K562 (cell line): ENCODE data around the gene TRPC4AP. TPM values are rescaled to one million over a fixed set of nuclear protein-coding genes. Genes with fewer than 3 reads are reported as not detected.

Source experiments
- ATAC-seq: fragments of 200-7000 bp; cut with Tn5 transposase; 3 replicates; pipeline ENCODE4 v1.9.1; 2020; ENCODE audit warnings: moderate library complexity
- BruUV-seq: library from RNA; stranded (reverse); fragments of 400-500 nt; replicated peaks from 2 replicates; lab custom pipeline; 2021; lab: Mats Ljungman, UMichigan
- CTCF ChIA-PET: fragments of 300-600 bp; formaldehyde crosslinking; extraction: SDS; loops from one replicate; lab custom pipeline; 2021; ENCODE audit warnings: low intra/inter-chr PET ratio; lab: Yijun Ruan, JAX
- POLR2A ChIA-PET: fragments of 300-600, 350-650 bp; sonication (Branson Sonifier 250); formaldehyde crosslinking; extraction: SDS; loops from one replicate; lab custom pipeline; 2021; ENCODE audit warnings: antibody characterized with exemption, inconsistent platforms; lab: Yijun Ruan, JAX
- DNase-seq, 4 experiments: peaks; one replicate each; pipeline versions ENCODE4 v3.0.0 to v3.0.0-alpha.2; 2011 to 2018; ENCODE audit warnings: low spot score in 3 of 4, mixed read lengths in 3 of 4; ENCODE audit errors: extremely low read depth in 1 of 4
- FAIRE-seq: peaks from 2 replicates; lab custom pipeline; 2011; peaks lifted over from hg19 to GRCh38; lab: Jason Lieb, UNC
- H2AFZ ChIP-seq: 2 replicates; pipeline ENCODE4 v1.6.0; 2011; ENCODE audit warnings: low read depth, low read length, control low read depth, inconsistent platforms
- H3K27ac ChIP-seq: fragments of 200-600 bp; 3 replicates; pipeline ENCODE4 v1.8.0; 2011; ENCODE audit warnings: low read depth, mild to moderate bottlenecking, control low read depth, inconsistent platforms, low read length, moderate library complexity, mixed read lengths; ENCODE audit errors: extremely low read depth
- H3K27me3 ChIP-seq, 2 experiments: fragments of 300-600 bp in 1 of 2; 2 replicates in 1 of 2; 3 replicates in 1 of 2; pipeline versions ENCODE4 v1.6.0 to v1.8.0; 2011; ENCODE audit warnings: inconsistent platforms in 2 of 2, low read length in 2 of 2, mild to moderate bottlenecking in 1 of 2, mixed read lengths in 1 of 2, moderate library complexity in 1 of 2; ENCODE audit not compliant: control insufficient read depth in 2 of 2, insufficient read depth in 2 of 2
- H3K36me3 ChIP-seq: fragments of 300-600 bp; 3 replicates; pipeline ENCODE4 v1.8.0; 2011; ENCODE audit warnings: mild to moderate bottlenecking, low read length, inconsistent platforms; ENCODE audit not compliant: control insufficient read depth, insufficient read depth
- H3K4me1 ChIP-seq, 2 experiments: fragments of 200-600 bp in 1 of 2; replicated peaks in 1 of 2; 2 replicates in 1 of 2; 3 replicates in 1 of 2; pipeline versions ENCODE4 v1.5.1 to v1.8.0; 2011; ENCODE audit warnings: inconsistent platforms in 2 of 2, low read length in 2 of 2, mild to moderate bottlenecking in 1 of 2, mixed read lengths in 1 of 2, moderate library complexity in 1 of 2; ENCODE audit not compliant: control insufficient read depth in 2 of 2, insufficient read depth in 2 of 2
- H3K4me2 ChIP-seq: 2 replicates; pipeline ENCODE4 v1.6.1; 2011; ENCODE audit warnings: low read length, control low read depth, inconsistent platforms, mixed read lengths; ENCODE audit not compliant: insufficient read depth
- H3K4me3 ChIP-seq: fragments of 200-600 bp; sonication (generic), shearing (Covaris generic); 2 replicates; pipeline ENCODE4 v1.5.1; 2016; ENCODE audit warnings: control low read depth, inconsistent platforms
- H3K79me2 ChIP-seq: fragments of 200-600 bp; 3 replicates; pipeline ENCODE4 v1.8.0; 2011; ENCODE audit warnings: low read length, inconsistent platforms; ENCODE audit not compliant: control insufficient read depth, insufficient read depth
- H3K9ac ChIP-seq, 2 experiments: 2 replicates each; pipeline versions ENCODE4 v1.6.0 to v1.6.1; 2011; ENCODE audit warnings: low read depth in 2 of 2, low read length in 2 of 2, control low read depth in 1 of 2, inconsistent platforms in 1 of 2, mild to moderate bottlenecking in 1 of 2, mixed read lengths in 1 of 2; ENCODE audit not compliant: insufficient read depth in 1 of 2
- H3K9me1 ChIP-seq: one replicate; pipeline ENCODE4 v1.6.0; 2011; ENCODE audit warnings: inconsistent platforms, mild to moderate bottlenecking, low read length, moderate library complexity; ENCODE audit not compliant: control insufficient read depth, insufficient read depth
- H3K9me3 ChIP-seq: replicated peaks from 2 replicates; pipeline ENCODE4 v1.5.1; 2011; ENCODE audit warnings: low read depth, low read length, inconsistent platforms; ENCODE audit not compliant: control insufficient read depth, insufficient read depth
- H4K20me1 ChIP-seq: replicated peaks from 2 replicates; pipeline ENCODE4 v1.6.1; 2011; ENCODE audit warnings: low read length, inconsistent platforms, mixed read lengths; ENCODE audit not compliant: control insufficient read depth, insufficient read depth
- BRF1 ChIP-seq: IDR thresholded peaks from 3 replicates; pipeline ENCODE4 v1.6.1; 2011; ENCODE audit warnings: borderline replicate concordance, mild to moderate bottlenecking; ENCODE audit not compliant: insufficient read length; ENCODE audit errors: extremely low read depth
- CEBPB ChIP-seq: fragments of 450-650 bp; IDR thresholded peaks from 2 replicates; pipeline ENCODE4 v1.6.1; 2016; ENCODE audit warnings: missing genetic modification characterization, missing compliant biosample characterization
- CEBPG ChIP-seq, 3 experiments: fragments of 200-800 bp in 1 of 3; sonication (Bioruptor generic) in 1 of 3; sonication (generic) in 1 of 3; formaldehyde crosslinking in 1 of 3; IDR thresholded peaks in 2 of 3; conservative IDR thresholded peaks in 1 of 3; 2 replicates each; pipeline versions ENCODE4 v1.6.1 to v1.8.0; 2016 to 2022; ENCODE audit warnings: missing compliant biosample characterization in 2 of 3, missing genetic modification characterization in 2 of 3, mild to moderate bottlenecking in 1 of 3, missing genetic modification reagents in 1 of 3
- KAT2B ChIP-seq: IDR thresholded peaks from one replicate; pipeline ENCODE4 v1.6.1; 2012; ENCODE audit warnings: low read depth, mild to moderate bottlenecking, control low read depth, inconsistent platforms, low read length, moderate library complexity
- LEF1 ChIP-seq: fragments of 450-650 bp; IDR thresholded peaks from 2 replicates; pipeline ENCODE4 v1.6.1; 2016; ENCODE audit warnings: mild to moderate bottlenecking
- NCOA4 ChIP-seq: fragments of 450-650 bp; IDR thresholded peaks from 2 replicates; pipeline ENCODE4 v1.6.1; 2018; ENCODE audit warnings: mild to moderate bottlenecking; ENCODE audit not compliant: partially characterized antibody
- SRSF3 ChIP-seq: fragments of 200-400 bp; formaldehyde crosslinking; IDR thresholded peaks from 2 replicates; pipeline ENCODE4 v1.6.1; 2016; ENCODE audit warnings: mild to moderate bottlenecking, low read length, moderate library complexity; ENCODE audit not compliant: insufficient read depth
- ZEB2 ChIP-seq: fragments of 450-650 bp; IDR thresholded peaks from 2 replicates; pipeline ENCODE4 v1.6.1; 2016
- WGBS: fragments of 100-300 bp; shearing (Covaris generic); methylation state at CpG from one replicate; pipeline ENCODE4 v1.1.6; 2016; ENCODE audit warnings: low coverage, mixed read lengths; ENCODE audit not compliant: insufficient coverage; ENCODE audit errors: missing lambda C conversion rate; 5-methylcytosine and 5-hydroxymethylcytosine counted together
- in situ Hi-C: fragments of 300-500 bp; cut with MboI; formaldehyde crosslinking; loops from 4 replicates; pipeline ENCODE4 v1.15.0; 2018; ENCODE audit warnings: inconsistent platforms, mixed read lengths
- intact Hi-C: fragments of 100-400 bp; cut with micrococcal nuclease; formaldehyde crosslinking; loops from 2 replicates; pipeline ENCODE4 v1.14.2; 2022
- polyA plus RNA-seq, 8 experiments: library from polyadenylated mRNA; depleted of rRNA in 4 of 8; stranded (reverse) in 5 of 8; unstranded in 3 of 8; fragments of >200 nt; fragmentation: Nextera tagmentation in 2 of 8; fragmentation: Illumina TruSeq in 1 of 8; extraction: Ambion mirVana in 2 of 8; extraction: Trizol in 1 of 8; gene quantifications; 2 replicates each; pipeline versions ENCODE4 v1.2.1 to v1.2.3, GENCODE V29; 2011 to 2014; ENCODE audit warnings: inconsistent platforms in 1 of 8, missing spikeins in 1 of 8
- total RNA-seq, 7 experiments: library from RNA; depleted of rRNA in 6 of 7; stranded (reverse); fragments of >200 nt in 6 of 7; fragmentation: Illumina TruSeq in 2 of 7; extraction: Trizol in 2 of 7; gene quantifications; 2 replicates each; pipeline versions ENCODE4 v1.2.1 to v1.2.3, GENCODE V29; 2011 to 2021; ENCODE audit warnings: low replicate concordance in 1 of 7
- TF ChIP-seq, protein P1 (sequence below): IDR thresholded peaks from 2 replicates; pipeline ENCODE4 v1.6.1; 2011; ENCODE audit warnings: borderline replicate concordance, low read depth, mild to moderate bottlenecking, moderate library complexity, low read length; ENCODE audit not compliant: insufficient read depth, poor library complexity, severe bottlenecking

TRPC4AP gene
- total and polyA plus RNA-seq, 9 of the 15 experiments (the other 6 are each of a cell fraction or from before 2014, with no cell fraction given), result 2.3 to 70.3 (median 33.3) TPM

GRCh38 chr20:35104685-35105295 is 12.2 kb upstream of the TRPC4AP start:
- Histone ChIP-seq H2AFZ (no peak overlapping the region), H3K9ac (no peak overlapping the region), H3K9me3 (no peaks in the 10 kb centered on the region), H3K4me2 (no peak overlapping the region), H3K4me3 (no peak overlapping the region), H3K9me1 (no peaks in the 10 kb centered on the region), H3K27ac (no peak overlapping the region), H3K36me3 (no peaks in the 10 kb centered on the region), H4K20me1 (no peaks in the 10 kb centered on the region), H3K27me3 (no peaks in the 10 kb centered on the region), H3K79me2 (no peaks in the 10 kb centered on the region), H3K4me1 (no peaks in the 10 kb centered on the region)
- BruUV-seq, result no TSS peak
- ChIA-PET POLR2A (interaction anchor here (0.9 kb wide), 1 partner anchor 9 kb away, joined by 4 read pairs; no protein-coding TSS in a partner anchor), CTCF (no interaction called here)
- WGBS, result 45% methylated on average over 3 of the region's 3 CpGs
- TF ChIP-seq CEBPB (peak; percentile 70), CEBPG (CRISPR knock-in tag; IDR thresholded peaks at IDR 0.05) (no peak), CEBPG (tag; conservative IDR thresholded peaks at IDR 0.05 in 1 of 2, IDR thresholded peaks at IDR 0.05 in 1 of 2) (peak; percentile 51 to 55; a peak in 3 of 4 replicates), NCOA4 (no peak), KAT2B (no peak)
- no peak for ATAC-seq
- intact Hi-C loops, result no loop called here
- DNase-seq, result no peak
- FAIRE-seq, result no peak
- in situ Hi-C loops, result no loop called here

DNA sequence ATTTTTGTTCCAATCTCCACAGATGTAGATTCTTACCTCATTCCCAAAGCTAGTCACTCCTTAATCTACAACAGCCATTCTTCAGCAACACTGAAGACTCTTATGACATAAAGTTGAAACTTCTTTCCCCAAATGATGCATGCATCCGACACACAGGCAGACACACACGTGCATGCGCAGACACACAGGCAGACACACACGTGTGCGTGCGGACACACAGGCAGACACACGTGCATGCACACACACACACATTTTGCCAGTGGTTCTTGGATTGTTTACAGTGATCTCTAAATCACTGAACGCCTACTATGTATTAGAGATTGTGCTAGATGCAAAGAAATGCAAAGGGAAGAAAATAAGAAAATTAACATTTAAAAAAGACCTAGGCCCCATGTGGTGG is 9.0 kb upstream of the TRPC4AP start:
- no peaks in the 10 kb centered on the region for H3K9me1 ChIP-seq
- no peak overlapping the region for H3K27ac ChIP-seq
- H3K4me3 ChIP-seq, result no peak overlapping the region
- no peaks in the 10 kb centered on the region for H3K27me3 ChIP-seq
- no peaks in the 10 kb centered on the region for H3K36me3 ChIP-seq
- H3K4me1 ChIP-seq, result no peaks in the 10 kb centered on the region
- no peak for ATAC-seq
- in situ Hi-C loops (no loop called here), intact Hi-C loops (no loop called here)
- ChIA-PET POLR2A (no interaction called here), CTCF (interaction anchor here (0.7 kb wide), 1 partner anchor 10 kb away, joined by 3 read pairs; no protein-coding TSS in a partner anchor)
- DNase-seq, result no peak
- no peaks in the 10 kb centered on the region; the same call in 1 of the 2 replicates for H3K9me3 ChIP-seq
- H3K79me2 ChIP-seq, result no peaks in the 10 kb centered on the region
- no TSS peak for BruUV-seq
- no peak for FAIRE-seq
- TF ChIP-seq ZEB2, result no peak
- TF ChIP-seq SRSF3, result no peak
- no peak for TF ChIP-seq BRF1
- TF ChIP-seq LEF1, result no peak
- TF ChIP-seq, protein P1, sequence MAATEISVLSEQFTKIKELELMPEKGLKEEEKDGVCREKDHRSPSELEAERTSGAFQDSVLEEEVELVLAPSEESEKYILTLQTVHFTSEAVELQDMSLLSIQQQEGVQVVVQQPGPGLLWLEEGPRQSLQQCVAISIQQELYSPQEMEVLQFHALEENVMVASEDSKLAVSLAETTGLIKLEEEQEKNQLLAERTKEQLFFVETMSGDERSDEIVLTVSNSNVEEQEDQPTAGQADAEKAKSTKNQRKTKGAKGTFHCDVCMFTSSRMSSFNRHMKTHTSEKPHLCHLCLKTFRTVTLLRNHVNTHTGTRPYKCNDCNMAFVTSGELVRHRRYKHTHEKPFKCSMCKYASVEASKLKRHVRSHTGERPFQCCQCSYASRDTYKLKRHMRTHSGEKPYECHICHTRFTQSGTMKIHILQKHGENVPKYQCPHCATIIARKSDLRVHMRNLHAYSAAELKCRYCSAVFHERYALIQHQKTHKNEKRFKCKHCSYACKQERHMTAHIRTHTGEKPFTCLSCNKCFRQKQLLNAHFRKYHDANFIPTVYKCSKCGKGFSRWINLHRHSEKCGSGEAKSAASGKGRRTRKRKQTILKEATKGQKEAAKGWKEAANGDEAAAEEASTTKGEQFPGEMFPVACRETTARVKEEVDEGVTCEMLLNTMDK, result no peak
- H2AFZ ChIP-seq, result no peak overlapping the region
- H3K4me2 ChIP-seq, result no peak overlapping the region
- 62% methylated on average over 8 of the region's 8 CpGs for WGBS
- no peaks in the 10 kb centered on the region for H4K20me1 ChIP-seq
- H3K9ac ChIP-seq, result 0 out of 4 replicates have a peak overlapping the region, but pooled peaks of 1 of the 2 experiments have one; percentile 55
